Right kidney (tissue), 1 donor: ENCODE results near the gene STT3A.

ENCODE experiments used
- DNase-seq: peaks from one replicate; pipeline ENCODE4 v3.0.0-alpha.2; 2016

The STT3A gene

DNA sequence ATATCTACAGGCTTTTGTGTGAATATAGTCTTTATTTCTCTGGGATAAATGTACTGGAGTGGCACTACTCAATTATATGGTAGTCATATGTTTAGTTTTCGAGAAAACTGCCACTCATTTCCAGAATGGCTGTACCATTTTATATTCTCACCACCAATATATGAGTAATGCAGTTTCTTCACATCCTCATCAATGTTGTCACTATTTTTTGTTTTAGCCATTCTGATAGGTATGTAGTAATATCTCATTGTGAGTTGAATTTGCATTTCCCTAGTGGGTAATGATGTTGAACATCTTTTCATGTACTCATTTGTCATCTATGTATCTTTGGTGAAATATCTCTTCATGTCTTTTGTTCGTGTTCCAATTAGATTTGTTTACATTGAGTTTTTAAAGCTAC is 70.0 kb downstream of the STT3A start:
- no peak for DNase-seq

DNA sequence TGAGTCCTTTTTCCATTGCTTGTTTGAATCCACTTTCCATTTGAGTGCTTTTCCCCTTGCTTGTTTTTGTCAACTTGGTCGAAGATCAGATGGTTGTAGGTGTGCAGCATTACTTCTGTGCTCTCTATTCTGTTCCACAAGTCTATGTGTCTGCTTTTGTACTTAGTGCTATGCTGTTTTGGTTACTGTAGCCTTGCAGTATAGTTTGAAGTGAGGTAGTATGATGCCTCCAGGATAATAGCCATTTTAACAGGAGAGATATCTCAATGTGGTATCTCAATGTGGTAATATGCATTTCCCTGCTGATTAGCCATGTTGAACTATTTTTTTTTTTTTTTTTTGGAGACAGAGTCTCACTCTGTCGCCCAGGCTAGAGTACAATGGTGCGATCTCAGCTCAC is 71.3 kb downstream of the STT3A start:
- DNase-seq = no peak

DNA sequence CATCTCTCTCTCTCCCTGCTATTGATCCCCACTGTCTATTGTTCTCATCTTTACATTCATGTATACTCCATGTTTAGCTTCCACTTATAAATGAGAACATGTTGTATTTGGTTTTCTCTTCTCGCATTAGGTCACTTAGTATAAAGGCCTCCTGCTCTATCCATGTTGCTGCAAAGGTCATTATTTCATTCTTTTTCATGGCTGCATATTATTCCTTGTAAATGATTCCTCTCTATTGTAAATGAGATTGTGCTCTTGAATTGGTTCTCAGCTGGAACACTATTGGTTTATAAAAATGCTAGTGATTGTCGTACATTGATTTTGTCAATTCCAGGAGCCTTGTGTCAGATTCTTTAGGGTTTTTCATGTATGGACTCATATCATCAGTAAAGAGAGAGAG is 74.5 kb downstream of the STT3A start:
- DNase-seq = no peak

DNA sequence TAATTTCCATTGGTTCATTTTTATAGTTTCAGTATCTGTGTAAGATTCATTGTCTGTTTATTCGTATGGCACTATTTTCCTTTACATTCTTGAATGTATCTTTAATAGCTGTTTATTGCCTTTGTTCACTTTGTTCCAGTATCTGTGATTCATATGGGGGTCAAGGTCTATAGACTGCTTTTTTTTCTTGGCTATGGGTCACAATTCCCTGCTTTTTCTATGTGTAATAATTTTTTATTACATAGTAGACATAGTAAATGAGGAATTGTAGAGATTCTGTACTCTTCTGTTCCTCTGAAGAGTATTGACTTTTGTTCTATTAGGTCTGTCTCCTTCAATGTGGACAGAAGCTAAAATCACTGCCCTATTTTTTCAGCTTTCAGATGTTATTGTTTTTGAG is 77.5 kb downstream of the STT3A start:
- DNase-seq = no peak

DNA sequence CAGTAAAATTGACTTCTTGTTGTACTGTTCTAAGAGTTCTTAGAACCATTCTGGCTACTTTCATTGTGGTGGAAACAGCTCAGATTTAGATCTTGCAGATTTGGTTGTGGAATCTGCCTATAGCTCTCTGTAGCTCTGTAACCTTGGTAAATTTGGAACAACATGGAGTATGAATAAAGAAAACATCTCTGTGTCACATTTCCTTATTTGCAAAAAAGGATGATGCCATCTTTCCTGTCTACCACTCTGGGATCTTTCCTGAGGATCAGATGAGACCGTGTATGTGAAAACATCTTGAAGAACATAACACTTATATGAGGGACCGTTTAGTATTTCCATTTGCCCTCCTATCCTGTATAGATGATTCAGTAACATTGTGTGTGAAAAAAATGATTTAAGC is 78.9 kb downstream of the STT3A start:
- DNase-seq = no peak
